Measurements from ENCODE around the gene BLOC1S5. TPM values are rescaled to one million over a fixed set of nuclear protein-coding genes. Genes with fewer than 3 reads are reported as not detected.

Gene BLOC1S5
- total and polyA plus RNA-seq, 2 of the 8 experiments (the other 6 are each of a cell fraction or from before 2014, with no cell fraction given), result 3.4 to 17.2 TPM

DNA sequence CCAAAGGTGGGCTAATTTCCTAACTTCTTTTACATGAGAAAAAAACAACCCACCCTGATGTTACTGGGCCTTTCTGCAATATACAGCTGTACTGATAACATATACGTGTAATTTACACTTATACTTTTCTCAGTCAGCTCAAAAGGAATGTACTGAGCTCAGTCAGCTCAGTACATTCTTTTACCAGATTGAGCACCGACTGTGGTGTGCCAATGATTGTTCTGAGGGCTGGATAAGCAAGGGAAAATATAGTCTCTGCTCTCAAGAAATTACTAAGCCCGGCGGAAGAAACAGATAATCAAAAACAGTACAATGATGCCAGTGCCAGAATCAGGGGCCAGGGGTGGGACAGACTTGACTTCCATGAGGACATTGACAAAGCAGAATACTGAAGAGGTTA, 10.0 kb upstream of the BLOC1S5 start:
- H2BK5ac ChIP-seq (ENCODE audit: low read depth, low read length), result no peak overlapping the region
- H3K27me3 ChIP-seq (replicated peaks in 1 of 4; ENCODE audit: control insufficient read depth in 3 of 4, extremely low read depth in 1 of 4, insufficient read depth in 3 of 4, low read length in 3 of 4), result no peaks in the 10 kb centered on the region
- no peak overlapping the region for H3K9ac ChIP-seq (replicated peaks in 1 of 4; ENCODE audit: extremely low read depth in 1 of 4, low read depth in 3 of 4, low read length in 3 of 4)
- H3K9me3 ChIP-seq (ENCODE audit: insufficient read depth in 2 of 2, low read depth in 1 of 2, low read length in 1 of 2), result no peaks in the 10 kb centered on the region
- TF ChIP-seq KDM1A (IDR thresholded peaks at IDR 0.05; ENCODE audit: borderline replicate concordance, low read length), result no peak
- H3K4me2 ChIP-seq (ENCODE audit: insufficient read depth in 1 of 2, low read depth in 2 of 2, low read length in 2 of 2), result no peak overlapping the region
- no peaks in the 10 kb centered on the region for H3K4me1 ChIP-seq (replicated peaks in 1 of 4; ENCODE audit: control insufficient read depth in 3 of 4, insufficient read depth in 4 of 4, low read length in 3 of 4)
- CTCF ChIA-PET (ENCODE audit: partially characterized antibody), result interaction anchor here (0.9 to 1.2 kb wide), 2 partner anchors 9 to 11 kb away, joined by 4 to 5 read pairs; no protein-coding TSS in a partner anchor
- no peak overlapping the region for H2AK5ac ChIP-seq (ENCODE audit: low read depth, low read length)
- no peak overlapping the region for H4K5ac ChIP-seq (ENCODE audit: insufficient read length, low read depth, low read length)
- FAIRE-seq (no peak), DNase-seq (ENCODE audit: low read depth in 1 of 2, low spot score in 2 of 2) (no peak)
- no peak overlapping the region for H4K8ac ChIP-seq (ENCODE audit: extremely low read depth, insufficient read depth, low read length)
- H3K79me1 ChIP-seq (ENCODE audit: low read depth, low read length), result no peaks in the 10 kb centered on the region
- no peak overlapping the region for H3K14ac ChIP-seq (ENCODE audit: insufficient read length)
- POLR2A ChIA-PET (ENCODE audit: partially characterized antibody), result interaction anchor here (1.0 kb wide), 1 partner anchor 9 kb away, joined by 4 read pairs; no protein-coding TSS in a partner anchor
- peaks cover 0 to 4% (median 2%) of the 10 kb centered on the region in 4 experiments; a peak in 1 of 8 replicates for H3K36me3 ChIP-seq (ENCODE audit: control insufficient read depth in 2 of 4, insufficient read depth in 4 of 4, low read length in 3 of 4)
- H3K27ac ChIP-seq (ENCODE audit: low read depth, low read length), result no peak overlapping the region
- no peaks in the 10 kb centered on the region for H3K23me2 ChIP-seq (ENCODE audit: low read depth, low read length)
- no peak overlapping the region for H2BK20ac ChIP-seq (ENCODE audit: low read length)
- H3K23ac ChIP-seq (ENCODE audit: insufficient read length), result no peak overlapping the region
- 92% methylated on average over 4 of the region's 4 CpGs; no CpG with 5 or more reads in 1 of the 2 experiments for WGBS, 2 experiments (ENCODE audit: extremely low coverage in 1 of 2, insufficient coverage in 1 of 2, insufficient read length in 1 of 2, insufficient replicate concordance in 2 of 2, low coverage in 1 of 2, low lambda C conversion rate in 2 of 2, missing lambda C conversion rate in 1 of 2)
- H3K18ac ChIP-seq (ENCODE audit: extremely low read depth, low read length), result no peak overlapping the region
- no peak overlapping the region for H2BK120ac ChIP-seq (replicated peaks; ENCODE audit: low read depth, low read length)
- H4K20me1 ChIP-seq (replicated peaks in 1 of 2; ENCODE audit: control insufficient read depth in 1 of 2, insufficient read depth in 2 of 2, low read length in 2 of 2), result peaks cover 0 to 1% of the 10 kb centered on the region in 2 experiments
- H3K4me3 ChIP-seq (ENCODE audit: extremely low read depth in 1 of 4, insufficient read depth in 2 of 4, low read depth in 3 of 4, low read length in 4 of 4), result no peak overlapping the region
- no peak overlapping the region for H2BK12ac ChIP-seq (ENCODE audit: low read depth, low read length)
- no peak overlapping the region for H2AFZ ChIP-seq (ENCODE audit: low read length)
- no peak overlapping the region for H4K91ac ChIP-seq (replicated peaks; ENCODE audit: insufficient read length, low read length)
- H3K56ac ChIP-seq (replicated peaks; ENCODE audit: insufficient read length, low read depth, low read length), result no peak overlapping the region
- H3K4ac ChIP-seq (replicated peaks; ENCODE audit: insufficient read length, low read depth, low read length), result no peak overlapping the region
- no peaks in the 10 kb centered on the region for H3K79me2 ChIP-seq (ENCODE audit: control insufficient read depth in 1 of 2, insufficient read depth in 2 of 2, low read length in 2 of 2)
- H2BK15ac ChIP-seq (ENCODE audit: low read length), result no peak overlapping the region
